Aorta (tissue), 5 donors: ENCODE measurements around the gene PRIM2. TPM values are rescaled to one million over a fixed set of nuclear protein-coding genes. Genes with fewer than 3 reads are reported as not detected.
"Not testable (repeated sequence)": the region's sequence is repeated elsewhere in the genome, so short reads cannot be mapped to it uniquely, and the experiment has no call there.

Experiments
- ATAC-seq: fragments of 200-7000 bp; cut with Tn5 transposase; one replicate; pipeline ENCODE4 v1.9.1; 2022; ENCODE audit warnings: moderate library complexity; ENCODE audit not compliant: low FRiP score
- DNase-seq, 2 donors: peaks; one replicate each; pipeline ENCODE4 v3.0.0-alpha.2; 2020
- H3K27ac ChIP-seq, 2 donors: one replicate each; pipeline ENCODE4 v1.5.1; 2013; ENCODE audit warnings: low read length in 2 of 2, mild to moderate bottlenecking in 2 of 2, moderate library complexity in 2 of 2, control low read depth in 1 of 2, inconsistent platforms in 1 of 2, low read depth in 1 of 2
- H3K27me3 ChIP-seq, 2 donors: one replicate each; pipeline ENCODE4 v1.6.1; 2013; ENCODE audit warnings: control low read depth in 1 of 2, low read length in 1 of 2, mild to moderate bottlenecking in 1 of 2, moderate library complexity in 1 of 2; ENCODE audit not compliant: insufficient read depth in 2 of 2, control insufficient read depth in 1 of 2
- H3K36me3 ChIP-seq, 2 donors: one replicate each; pipeline ENCODE4 v1.6.1; 2013; ENCODE audit warnings: control low read depth in 1 of 2, low read length in 1 of 2, mild to moderate bottlenecking in 1 of 2; ENCODE audit not compliant: insufficient read depth in 2 of 2, control insufficient read depth in 1 of 2
- H3K4me1 ChIP-seq, 2 donors: one replicate each; pipeline ENCODE4 v1.6.1; 2013; ENCODE audit warnings: low read length in 2 of 2, control low read depth in 1 of 2, mild to moderate bottlenecking in 1 of 2, moderate library complexity in 1 of 2; ENCODE audit not compliant: insufficient read depth in 2 of 2, control insufficient read depth in 1 of 2
- H3K4me3 ChIP-seq, 2 donors: one replicate each; pipeline ENCODE4 v1.5.1; 2013; ENCODE audit warnings: low read length in 2 of 2, control low read depth in 1 of 2, mild to moderate bottlenecking in 1 of 2
- H3K9me3 ChIP-seq: one replicate; pipeline ENCODE4 v1.6.1; 2013; ENCODE audit warnings: mild to moderate bottlenecking, low read length; ENCODE audit not compliant: control insufficient read depth
- WGBS, 2 donors: extraction: QIAGEN DNeasy Blood & Tissue Kit; methylation state at CpG; one replicate each; pipeline ENCODE4 v1.1.7; 2013; 5-methylcytosine and 5-hydroxymethylcytosine counted together
- intact Hi-C, 2 donors: fragments of 100-400 bp; cut with DNase I; formaldehyde crosslinking; loops; one replicate each; pipeline versions ENCODE4 v1.14.2 to v1.15.0; 2022
- polyA plus RNA-seq, 2 donors: library from polyadenylated mRNA; stranded (reverse); fragments of 200-250 nt; gene quantifications; one replicate each; pipeline ENCODE4 v1.2.3, GENCODE V29; 2013
- total RNA-seq, 2 donors: library from RNA; stranded (reverse); fragmentation: NEBNext Ultra II Directional; extraction: Animal tissue kit (Norgen Biotek cat#: 25700); gene quantifications; one replicate each; pipeline ENCODE4 v1.2.1, GENCODE V29; 2021
- donor health status: healthy with polysubstance abuse.
- donor health status: Bipolar disorder and iron deficiency.
- donor health status: DM: no; HTN: no; CAD: no.
- donor health status: DM: no; HTN: no; CAD: no.
- donor health status: DM: yes; HTN: yes; CAD: no.

Gene PRIM2
- total and polyA plus RNA-seq, 4 donors = 2.8 to 12.3 (median 7.1) TPM

DNA sequence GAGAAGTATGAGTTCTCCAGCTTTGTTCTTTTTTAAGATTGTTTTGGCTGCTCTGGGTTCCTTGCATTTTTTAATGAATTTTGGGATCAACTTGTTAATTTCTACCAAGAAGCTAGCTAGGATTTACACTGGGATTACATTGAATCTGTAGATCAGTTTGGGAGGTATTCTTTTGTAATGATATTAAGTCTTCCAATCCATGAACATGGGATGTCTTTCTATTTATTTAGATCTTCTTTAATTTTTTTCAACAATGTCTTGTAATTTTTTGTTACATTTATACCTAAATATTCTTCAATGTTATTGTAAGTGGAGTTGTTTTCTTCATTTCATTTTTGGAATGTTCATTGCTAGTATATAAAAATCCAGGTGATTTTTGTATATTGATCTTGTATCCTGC is 12.5 kb downstream of the PRIM2 start:
- intact Hi-C loops = no loop called here
- Histone ChIP-seq H3K36me3 (peaks cover 2 to 3% of the 10 kb centered on the region in 2 donors), H3K4me1 (no peaks in the 10 kb centered on the region), H3K27me3 (no peaks in the 10 kb centered on the region), H3K9me3 (peaks cover 3% of the 10 kb centered on the region), H3K4me3 (no peak overlapping the region), H3K27ac (no peak overlapping the region)
- no peak for DNase-seq
- ATAC-seq = no peak

DNA sequence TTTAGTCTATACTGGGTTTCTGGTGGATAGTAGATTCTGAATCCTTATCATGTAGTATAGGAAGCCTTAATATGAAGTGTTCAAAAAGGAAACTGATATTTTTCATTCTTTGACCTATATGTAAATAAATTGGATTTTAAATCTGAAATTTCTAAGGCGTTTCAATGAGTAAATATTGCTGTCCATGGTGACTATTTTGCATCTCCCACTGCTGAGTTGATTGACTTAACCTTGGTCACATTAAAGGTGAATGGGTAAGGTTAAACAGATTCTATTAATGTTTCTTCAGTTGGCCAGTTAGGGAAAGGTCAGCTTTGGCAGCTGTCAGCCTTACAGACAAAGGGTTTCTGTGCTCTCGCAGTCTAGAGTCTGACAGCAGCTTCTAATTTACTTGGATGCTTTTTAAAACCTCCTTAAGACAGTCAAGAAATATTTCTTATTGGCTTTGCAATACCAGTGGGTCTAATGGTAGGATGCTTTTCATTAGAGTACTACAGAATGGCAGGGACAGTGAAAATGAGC is 24.8 kb downstream of the PRIM2 start:
- ATAC-seq = no peak

DNA sequence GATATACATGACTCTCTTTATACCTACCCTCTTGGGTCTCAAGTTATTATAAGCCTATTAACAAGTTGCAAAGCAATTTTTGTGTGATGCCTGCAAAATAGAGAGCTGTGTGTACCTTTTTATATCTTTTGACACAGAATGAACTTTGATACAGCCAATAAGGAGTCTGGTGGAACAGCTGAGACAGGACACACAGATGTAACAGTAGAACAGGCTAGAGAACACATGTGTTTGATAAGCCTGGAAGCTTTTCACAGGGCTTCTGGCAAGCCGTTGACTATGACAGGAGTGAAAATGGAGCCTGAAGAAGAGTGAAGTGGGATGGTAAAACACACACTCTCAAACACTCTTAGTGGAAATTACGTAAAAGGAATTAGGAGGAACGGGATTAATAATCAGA is 25.9 kb downstream of the PRIM2 start:
- H3K27ac ChIP-seq, intact Hi-C loops, ATAC-seq, H3K36me3 ChIP-seq, DNase-seq, H3K27me3 ChIP-seq, H3K9me3 ChIP-seq, H3K4me3 ChIP-seq, H3K4me1 ChIP-seq: not testable (repeated sequence)
- WGBS, 2 donors = 87 to 92% methylated on average over 3 of the region's 3 CpGs

More for the DNA sequence above, 24.8 kb downstream of the PRIM2 start:
- no peaks in the 10 kb centered on the region for H3K36me3 ChIP-seq
- no peak overlapping the region for H3K4me3 ChIP-seq
- H3K4me1 ChIP-seq = no peaks in the 10 kb centered on the region
- H3K9me3 ChIP-seq = no peaks in the 10 kb centered on the region
- 42 to 57% methylated on average over 2 of the region's 2 CpGs for WGBS, 2 donors
- no peaks in the 10 kb centered on the region for H3K27me3 ChIP-seq
- DNase-seq = no peak
- intact Hi-C loops = no loop called here
- H3K27ac ChIP-seq = no peak overlapping the region

DNA sequence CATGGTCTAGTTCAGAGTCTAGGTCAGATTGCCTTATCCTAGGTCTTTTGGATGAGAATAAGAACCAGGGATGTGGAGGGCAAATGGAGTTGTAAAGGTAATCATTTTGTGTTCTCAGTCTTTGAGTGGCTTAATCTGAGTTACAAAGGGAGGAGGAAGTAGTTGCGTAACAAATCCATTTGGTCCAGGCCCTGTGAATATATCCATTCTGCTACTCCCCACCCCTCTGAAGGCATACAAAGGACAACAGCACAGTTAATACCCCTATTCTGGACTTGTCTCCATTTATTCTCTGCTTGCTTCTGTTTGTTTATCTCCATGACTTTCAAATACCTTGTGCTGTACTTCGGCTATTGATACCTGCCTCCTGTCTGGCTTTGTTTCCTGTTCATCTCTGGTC is 29.3 kb downstream of the PRIM2 start:
- H3K4me3 ChIP-seq, H3K27ac ChIP-seq, H3K27me3 ChIP-seq, H3K9me3 ChIP-seq, H3K4me1 ChIP-seq, intact Hi-C loops, DNase-seq, H3K36me3 ChIP-seq, ATAC-seq: not testable (repeated sequence)
- WGBS, 2 donors = 94 to 98% methylated on average over 2 of the region's 2 CpGs

- DNase-seq, H3K36me3 ChIP-seq, ATAC-seq, H3K27me3 ChIP-seq, H3K4me1 ChIP-seq, H3K9me3 ChIP-seq, H3K27ac ChIP-seq, H3K4me3 ChIP-seq, intact Hi-C loops: not testable (repeated sequence)
These were observed 30.2 kb downstream of the PRIM2 start for GRCh38 chr6:57347597-57347996.

- H3K4me3 ChIP-seq, DNase-seq, H3K36me3 ChIP-seq, H3K9me3 ChIP-seq, H3K27ac ChIP-seq, ATAC-seq, intact Hi-C loops, H3K4me1 ChIP-seq, H3K27me3 ChIP-seq: not testable (repeated sequence)
- 64 to 69% methylated on average over 6 of the region's 6 CpGs for WGBS, 2 donors
These were observed 33.0 kb downstream of the PRIM2 start for GRCh38 chr6:57350443-57350842.

GRCh38 chr6:57352596-57352995 is 35.2 kb downstream of the PRIM2 start:
- H3K36me3 ChIP-seq, ATAC-seq, H3K27ac ChIP-seq, H3K4me1 ChIP-seq, DNase-seq, intact Hi-C loops, H3K27me3 ChIP-seq, H3K9me3 ChIP-seq, H3K4me3 ChIP-seq: not testable (repeated sequence)
- 29 to 40% methylated on average over 1 of the region's 1 CpG for WGBS, 2 donors

GRCh38 chr6:57358319-57358718 is 40.9 kb downstream of the PRIM2 start:
- H3K27me3 ChIP-seq, ATAC-seq, DNase-seq, H3K9me3 ChIP-seq, H3K36me3 ChIP-seq, H3K27ac ChIP-seq, intact Hi-C loops, H3K4me1 ChIP-seq, H3K4me3 ChIP-seq: not testable (repeated sequence)

DNA sequence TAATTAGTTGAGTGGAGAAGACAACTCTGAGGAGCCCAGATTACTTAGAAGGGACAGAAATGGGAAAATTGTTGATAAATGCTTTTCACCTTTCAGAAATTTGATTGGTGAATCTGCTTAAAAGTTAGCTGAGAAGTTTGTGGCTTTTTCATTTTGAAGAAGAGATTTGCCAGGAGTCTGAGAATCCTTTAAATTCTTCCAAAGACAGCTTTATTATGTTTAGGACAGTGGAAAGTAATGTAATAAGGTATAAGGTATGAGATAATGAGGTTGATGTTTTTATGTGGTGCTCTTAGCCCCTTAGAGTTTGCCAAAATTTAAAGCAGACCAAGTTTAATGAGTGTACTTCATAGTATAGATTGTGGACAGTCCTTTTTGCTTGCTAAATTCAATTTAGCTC is 42.3 kb downstream of the PRIM2 start:
- DNase-seq, H3K4me3 ChIP-seq, intact Hi-C loops, H3K27ac ChIP-seq, H3K9me3 ChIP-seq, ATAC-seq, H3K36me3 ChIP-seq, H3K4me1 ChIP-seq, H3K27me3 ChIP-seq: not testable (repeated sequence)
